ENCODE results near the gene KDM1B. TPM values are rescaled to one million over a fixed set of nuclear protein-coding genes. Genes with fewer than 3 reads are reported as not detected.

Gene KDM1B
- total RNA-seq, 1 donor from 2014 or later = 19.6 TPM

DNA sequence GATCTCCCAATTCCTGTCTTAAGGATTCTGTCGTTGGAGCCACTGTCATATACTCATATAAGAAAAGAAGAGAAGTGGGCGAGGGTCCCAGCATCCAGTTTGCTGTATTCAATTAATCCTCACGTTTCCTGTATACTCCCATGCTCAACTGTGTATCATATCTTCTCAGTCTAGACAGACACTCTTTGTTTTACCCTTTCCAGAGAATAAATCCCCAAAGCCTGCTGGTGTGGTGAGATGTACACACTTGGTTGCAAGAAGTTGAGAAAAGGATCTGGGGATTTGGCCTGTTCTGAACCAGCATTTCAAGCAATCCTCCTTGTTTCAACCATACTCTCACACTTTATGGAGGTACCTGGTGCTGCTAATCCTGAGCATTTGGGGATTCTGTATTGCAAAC lies 3.4 kb upstream of the KDM1B start:
- no peak overlapping the region for H3K27ac ChIP-seq
- H3K4me3 ChIP-seq = no peak overlapping the region
- no peak for ATAC-seq
- intact Hi-C loops (cut with DNase I) = no loop called here
- H3K9me3 ChIP-seq = no peaks in the 10 kb centered on the region
- H3K27me3 ChIP-seq = no peaks in the 10 kb centered on the region
- H3K36me3 ChIP-seq = peaks cover 13% of the 10 kb centered on the region
- DNase-seq = no peak
- peaks cover 19% of the 10 kb centered on the region for H3K4me1 ChIP-seq
- TF ChIP-seq, protein P1, sequence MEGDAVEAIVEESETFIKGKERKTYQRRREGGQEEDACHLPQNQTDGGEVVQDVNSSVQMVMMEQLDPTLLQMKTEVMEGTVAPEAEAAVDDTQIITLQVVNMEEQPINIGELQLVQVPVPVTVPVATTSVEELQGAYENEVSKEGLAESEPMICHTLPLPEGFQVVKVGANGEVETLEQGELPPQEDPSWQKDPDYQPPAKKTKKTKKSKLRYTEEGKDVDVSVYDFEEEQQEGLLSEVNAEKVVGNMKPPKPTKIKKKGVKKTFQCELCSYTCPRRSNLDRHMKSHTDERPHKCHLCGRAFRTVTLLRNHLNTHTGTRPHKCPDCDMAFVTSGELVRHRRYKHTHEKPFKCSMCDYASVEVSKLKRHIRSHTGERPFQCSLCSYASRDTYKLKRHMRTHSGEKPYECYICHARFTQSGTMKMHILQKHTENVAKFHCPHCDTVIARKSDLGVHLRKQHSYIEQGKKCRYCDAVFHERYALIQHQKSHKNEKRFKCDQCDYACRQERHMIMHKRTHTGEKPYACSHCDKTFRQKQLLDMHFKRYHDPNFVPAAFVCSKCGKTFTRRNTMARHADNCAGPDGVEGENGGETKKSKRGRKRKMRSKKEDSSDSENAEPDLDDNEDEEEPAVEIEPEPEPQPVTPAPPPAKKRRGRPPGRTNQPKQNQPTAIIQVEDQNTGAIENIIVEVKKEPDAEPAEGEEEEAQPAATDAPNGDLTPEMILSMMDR (IDR thresholded peaks at IDR 0.05) = no peak

- ATAC-seq (no peak), DNase-seq (no peak)
- Histone ChIP-seq H3K9me3 (no peaks in the 10 kb centered on the region), H3K4me1 (peaks cover 19% of the 10 kb centered on the region), H3K27ac (peak overlapping the region; percentile 84), H3K36me3 (no peaks in the 10 kb centered on the region), H3K4me3 (no peak overlapping the region), H3K27me3 (no peaks in the 10 kb centered on the region)
- TF ChIP-seq, protein P1 (IDR thresholded peaks at IDR 0.05) = no peak
- intact Hi-C loops (cut with DNase I) = no loop called here
Observed at GRCh38 chr6:18153311-18153703, 1.9 kb upstream of the KDM1B start.

- Histone ChIP-seq H3K27me3 (no peaks in the 10 kb centered on the region), H3K4me3 (peak within 1 kb of the TSS; percentile 93), H3K27ac (peak within 1 kb of the TSS; percentile 88), H3K9me3 (no peaks in the 10 kb centered on the region), H3K36me3 (peaks cover under 1% of the 10 kb centered on the region), H3K4me1 (peaks cover 19% of the 10 kb centered on the region)
- DNase-seq (no peak), ATAC-seq (no peak)
- TF ChIP-seq, protein P1 (IDR thresholded peaks at IDR 0.05) = no peak
- intact Hi-C loops (cut with DNase I) = no loop called here
Observed at GRCh38 chr6:18154507-18155149, 594 bp upstream of the KDM1B start, which contains the start of gene TPMT. Gene TPMT (minus strand): TSS chr6:18155077. CDS start chr6:18149127, 5,950 bp downstream.

DNA sequence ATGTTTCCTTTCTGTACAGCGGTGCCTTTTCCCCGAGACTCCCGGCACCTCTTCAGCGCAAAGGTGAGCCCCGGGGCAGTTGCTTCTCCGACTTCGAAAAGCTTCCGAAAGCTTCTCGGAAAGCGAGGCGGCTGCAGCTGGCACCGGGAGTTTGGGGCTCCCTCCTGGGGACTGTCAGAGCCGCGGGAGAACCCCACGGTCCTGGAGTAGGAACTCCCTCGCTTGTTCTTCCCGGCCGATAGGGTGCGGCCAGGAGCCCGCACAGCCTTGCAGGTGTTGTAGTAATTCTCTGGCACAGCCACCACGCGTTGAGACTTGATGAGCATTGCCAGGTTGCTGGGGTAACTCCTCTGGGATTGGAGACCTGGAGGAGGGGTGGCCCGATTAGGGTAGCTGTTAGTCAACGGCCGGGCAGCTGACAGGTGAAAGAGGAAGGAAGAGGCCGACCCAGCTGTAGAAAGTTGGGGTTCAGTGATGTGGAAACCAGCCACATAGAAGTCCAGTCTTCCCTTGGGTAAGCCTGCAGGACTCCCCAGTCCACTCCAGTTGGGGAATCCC lies 721 bp downstream of the KDM1B start:
- ATAC-seq = peak; percentile 62
- Histone ChIP-seq H3K9me3 (no peaks in the 10 kb centered on the region), H3K27ac (peak overlapping the region; percentile 88), H3K4me1 (peaks cover 19% of the 10 kb centered on the region), H3K4me3 (peak overlapping the region; percentile 93), H3K36me3 (peaks cover 11% of the 10 kb centered on the region), H3K27me3 (no peaks in the 10 kb centered on the region)
- TF ChIP-seq, protein P1 (IDR thresholded peaks at IDR 0.05) = peak; percentile 23
- intact Hi-C loops (cut with DNase I) = no loop called here
- peak; percentile 87 for DNase-seq

GRCh38 chr6:18160911-18161310 lies 5.7 kb downstream of the KDM1B start:
- Histone ChIP-seq H3K27ac (no peak overlapping the region), H3K9me3 (no peaks in the 10 kb centered on the region), H3K4me3 (no peak overlapping the region), H3K27me3 (no peaks in the 10 kb centered on the region), H3K36me3 (peaks cover 48% of the 10 kb centered on the region), H3K4me1 (peaks cover 5% of the 10 kb centered on the region)
- TF ChIP-seq, protein P1 (IDR thresholded peaks at IDR 0.05) = no peak
- no peak for ATAC-seq
- intact Hi-C loops (cut with DNase I) = no loop called here
- DNase-seq = no peak
